ENCODE results near the gene IDE. TPM values are rescaled to one million over a fixed set of nuclear protein-coding genes. Genes with fewer than 3 reads are reported as not detected.

IDE gene
- total RNA-seq (38.5 and 40.9 TPM in 2 replicates), polyA plus RNA-seq (7.7 and 8.5 TPM in 2 replicates), polyA minus RNA-seq (5.7 and 9.4 TPM in 2 replicates)
- 19.1 TPM for total RNA-seq (2013)

- DNase-seq (peak; percentile 89), ATAC-seq (ENCODE audit: low read depth) (peak; percentile 80)
- Mint-ChIP-seq H3K4me1 (peaks cover 35% of the 10 kb centered on the region), H3K9me3 (ENCODE audit: insufficient read depth) (no peaks in the 10 kb centered on the region), H3K27ac (peak within 1 kb of the TSS; percentile 87), H3K4me3 (peak within 1 kb of the TSS; percentile 91), H3K27me3 (no peaks in the 10 kb centered on the region)
- peak within 1 kb of the TSS; percentile 83 for H3K4me2 ChIP-seq (replicated peaks; ENCODE audit: low read depth, low read length, poor library complexity, severe bottlenecking)
- no peak for TF ChIP-seq EZH2 (IDR thresholded peaks at IDR 0.05; ENCODE audit: borderline replicate concordance, insufficient read depth, low read depth, low read length, poor library complexity, severe bottlenecking)
- TF ChIP-seq, protein P1, sequence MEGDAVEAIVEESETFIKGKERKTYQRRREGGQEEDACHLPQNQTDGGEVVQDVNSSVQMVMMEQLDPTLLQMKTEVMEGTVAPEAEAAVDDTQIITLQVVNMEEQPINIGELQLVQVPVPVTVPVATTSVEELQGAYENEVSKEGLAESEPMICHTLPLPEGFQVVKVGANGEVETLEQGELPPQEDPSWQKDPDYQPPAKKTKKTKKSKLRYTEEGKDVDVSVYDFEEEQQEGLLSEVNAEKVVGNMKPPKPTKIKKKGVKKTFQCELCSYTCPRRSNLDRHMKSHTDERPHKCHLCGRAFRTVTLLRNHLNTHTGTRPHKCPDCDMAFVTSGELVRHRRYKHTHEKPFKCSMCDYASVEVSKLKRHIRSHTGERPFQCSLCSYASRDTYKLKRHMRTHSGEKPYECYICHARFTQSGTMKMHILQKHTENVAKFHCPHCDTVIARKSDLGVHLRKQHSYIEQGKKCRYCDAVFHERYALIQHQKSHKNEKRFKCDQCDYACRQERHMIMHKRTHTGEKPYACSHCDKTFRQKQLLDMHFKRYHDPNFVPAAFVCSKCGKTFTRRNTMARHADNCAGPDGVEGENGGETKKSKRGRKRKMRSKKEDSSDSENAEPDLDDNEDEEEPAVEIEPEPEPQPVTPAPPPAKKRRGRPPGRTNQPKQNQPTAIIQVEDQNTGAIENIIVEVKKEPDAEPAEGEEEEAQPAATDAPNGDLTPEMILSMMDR (IDR thresholded peaks at IDR 0.05), result peak; percentile 86
- peak within 1 kb of the TSS; percentile 96 for H2AFZ ChIP-seq (ENCODE audit: insufficient read depth, low read depth, low read length, poor library complexity, severe bottlenecking)
- peaks cover 25% of the 10 kb centered on the region for H3K79me2 ChIP-seq (ENCODE audit: control insufficient read depth, insufficient read depth, low read length)
- WGBS (ENCODE audit: insufficient coverage), result under 1% methylated on average over 80 of the region's 80 CpGs
- CTCF ChIA-PET, result interaction anchor here (0.6 to 6.9 kb wide), 24 partner anchors 9 to 486 kb away, joined by 3 to 154 read pairs (median 5); partner anchors contain the start of genes CPEB3, KIF11 and MARCHF5
- POLR2A ChIA-PET, result interaction anchor here (0.6 to 1.8 kb wide), 10 partner anchors 13 to 683 kb away, joined by 3 to 16 read pairs (median 4); partner anchors contain the start of genes CPEB3, EXOC6, HHEX and KIF11
- H3K4me3 ChIP-seq (ENCODE audit: control extremely low read depth in 1 of 5, extremely low read depth in 1 of 5, insufficient read depth in 1 of 5, low read depth in 2 of 5, low read length in 4 of 5), result peak within 1 kb of the TSS; percentile 50 to 94 (median 90)
- H3K4me1 ChIP-seq (ENCODE audit: control insufficient read depth in 2 of 2, insufficient read depth in 2 of 2, low read length in 2 of 2), result peaks cover 16 to 20% of the 10 kb centered on the region in 2 donors
- H3K27ac ChIP-seq (ENCODE audit: low read length in 2 of 2), result peak within 1 kb of the TSS; percentile 70 to 80
- H4K20me1 ChIP-seq (ENCODE audit: control insufficient read depth, insufficient read depth, low read length, poor library complexity, severe bottlenecking), result no peaks in the 10 kb centered on the region
- intact Hi-C loops (cut with micrococcal nuclease), result loop anchor here (1.0 to 10.0 kb wide), 8 partner anchors 17 to 777 kb away; partner anchors contain the start of genes BTAF1, CPEB3, HHEX and MARCHF5
- H3K27me3 ChIP-seq (replicated peaks in 1 of 4; ENCODE audit: control extremely low read depth in 1 of 4, control insufficient read depth in 3 of 4, insufficient read depth in 4 of 4, low read length in 3 of 4), result no peaks in the 10 kb centered on the region
- no peaks in the 10 kb centered on the region for H3K9me3 ChIP-seq (ENCODE audit: control extremely low read depth in 1 of 3, control insufficient read depth in 2 of 3, insufficient read depth in 1 of 3, low read length in 2 of 3)
- H3K9ac ChIP-seq (ENCODE audit: low read length), result peak within 1 kb of the TSS; percentile 88
- peaks cover 0 to 2% of the 10 kb centered on the region in 2 experiments for H3K36me3 ChIP-seq (replicated peaks in 1 of 2; ENCODE audit: control extremely low read depth in 1 of 2, control insufficient read depth in 1 of 2, extremely low read depth in 1 of 2, insufficient read depth in 2 of 2, low read length in 1 of 2)
Measured at GRCh38 chr10:92573798-92574547, at the start of gene IDE. IDE (minus strand) TSS chr10:92574093; CDS start chr10:92574019, 74 bp downstream.

- CTCF ChIA-PET, result no interaction called here
Measured at GRCh38 chr10:92619368-92619767, 45.5 kb upstream of the IDE start.

More at GRCh38 chr10:92619368-92619767, 45.5 kb upstream of the IDE start:
- Histone ChIP-seq H3K27me3 (replicated peaks in 1 of 4; ENCODE audit: control extremely low read depth in 1 of 4, control insufficient read depth in 3 of 4, insufficient read depth in 4 of 4, low read length in 3 of 4) (no peaks in the 10 kb centered on the region), H3K4me3 (ENCODE audit: control extremely low read depth in 1 of 5, extremely low read depth in 1 of 5, insufficient read depth in 1 of 5, low read depth in 2 of 5, low read length in 4 of 5) (no peak overlapping the region), H4K20me1 (ENCODE audit: control insufficient read depth, insufficient read depth, low read length, poor library complexity, severe bottlenecking) (no peaks in the 10 kb centered on the region), H3K4me1 (ENCODE audit: control insufficient read depth in 2 of 2, insufficient read depth in 2 of 2, low read length in 2 of 2) (no peaks in the 10 kb centered on the region), H3K9ac (ENCODE audit: low read length) (no peak overlapping the region), H2AFZ (ENCODE audit: insufficient read depth, low read depth, low read length, poor library complexity, severe bottlenecking) (no peak overlapping the region), H3K27ac (ENCODE audit: low read length in 2 of 2) (no peak overlapping the region), H3K79me2 (ENCODE audit: control insufficient read depth, insufficient read depth, low read length) (no peaks in the 10 kb centered on the region), H3K4me2 (replicated peaks; ENCODE audit: low read depth, low read length, poor library complexity, severe bottlenecking) (no peak overlapping the region), H3K9me3 (ENCODE audit: control extremely low read depth in 1 of 3, control insufficient read depth in 2 of 3, insufficient read depth in 1 of 3, low read length in 2 of 3) (peaks cover 0 to 6% (median 0%) of the 10 kb centered on the region in 3 donors), H3K36me3 (replicated peaks in 1 of 2; ENCODE audit: control extremely low read depth in 1 of 2, control insufficient read depth in 1 of 2, extremely low read depth in 1 of 2, insufficient read depth in 2 of 2, low read length in 1 of 2) (peaks cover 0 to 2% of the 10 kb centered on the region in 2 experiments)
- H3K27me3 Mint-ChIP-seq, result no peaks in the 10 kb centered on the region
- H3K27ac Mint-ChIP-seq, result no peak overlapping the region
- H3K4me3 Mint-ChIP-seq, result no peak overlapping the region
- DNase-seq, result no peak
- POLR2A ChIA-PET, result no interaction called here
- TF ChIP-seq, protein P1 (IDR thresholded peaks at IDR 0.05), result no peak
- no peak for TF ChIP-seq EZH2 (IDR thresholded peaks at IDR 0.05; ENCODE audit: borderline replicate concordance, insufficient read depth, low read depth, low read length, poor library complexity, severe bottlenecking)
- H3K4me1 Mint-ChIP-seq, result no peaks in the 10 kb centered on the region
- intact Hi-C loops (cut with micrococcal nuclease), result no loop called here
- H3K9me3 Mint-ChIP-seq (ENCODE audit: insufficient read depth), result peaks cover 2% of the 10 kb centered on the region
- ATAC-seq (ENCODE audit: low read depth), result no peak
